Duodenal mucosa (tissue), 2 donors: Measurements from ENCODE around the gene BTBD16.

ENCODE experiments used
- H3K27ac ChIP-seq: one replicate; pipeline ENCODE4 v1.7.0; 2013; ENCODE audit warnings: low read depth, low read length
- H3K27me3 ChIP-seq, 2 donors: one replicate each; pipeline ENCODE4 v1.7.0; 2013; ENCODE audit warnings: low read length in 2 of 2, control low read depth in 1 of 2; ENCODE audit not compliant: insufficient read depth in 2 of 2, control insufficient read depth in 1 of 2
- H3K36me3 ChIP-seq, 2 donors: one replicate each; pipeline ENCODE4 v1.7.0; 2013; ENCODE audit warnings: low read length in 2 of 2, control low read depth in 1 of 2; ENCODE audit not compliant: insufficient read depth in 2 of 2, control insufficient read depth in 1 of 2
- H3K4me1 ChIP-seq, 2 donors: one replicate each; pipeline ENCODE4 v1.7.0; 2013; ENCODE audit warnings: low read length in 2 of 2, control low read depth in 1 of 2; ENCODE audit not compliant: insufficient read depth in 2 of 2, control insufficient read depth in 1 of 2
- H3K4me3 ChIP-seq, 2 donors: one replicate each; pipeline ENCODE4 v1.7.0; 2013; ENCODE audit warnings: low read length in 2 of 2, low read depth in 1 of 2
- H3K9ac ChIP-seq, 2 donors: one replicate each; pipeline ENCODE4 v1.7.0; 2013; ENCODE audit warnings: low read length in 2 of 2, low read depth in 1 of 2
- H3K9me3 ChIP-seq, 2 donors: one replicate each; pipeline ENCODE4 v1.7.0; 2013; ENCODE audit warnings: low read length in 2 of 2, control low read depth in 1 of 2; ENCODE audit not compliant: control insufficient read depth in 1 of 2

Gene BTBD16

DNA sequence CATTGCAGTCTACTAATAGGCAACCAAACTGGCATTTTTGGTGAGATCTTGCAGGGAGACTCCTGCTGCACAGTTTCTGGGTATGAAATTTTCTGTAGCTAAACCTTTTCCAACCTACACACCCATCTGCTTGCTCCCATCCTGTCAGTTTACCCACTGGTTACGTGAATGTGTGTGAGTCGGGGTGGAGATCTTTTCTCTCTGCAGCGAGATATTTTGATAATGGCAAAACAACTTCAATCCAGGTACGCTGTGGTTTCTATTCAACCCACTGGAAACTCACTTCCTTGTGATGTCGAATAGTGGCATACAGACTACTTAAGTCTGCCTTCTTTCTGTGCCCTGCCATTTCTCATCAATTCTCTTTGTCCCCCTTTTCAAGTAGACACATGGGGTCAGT lies 107.9 kb downstream of the BTBD16 start:
- no peak overlapping the region for H3K27ac ChIP-seq

DNA sequence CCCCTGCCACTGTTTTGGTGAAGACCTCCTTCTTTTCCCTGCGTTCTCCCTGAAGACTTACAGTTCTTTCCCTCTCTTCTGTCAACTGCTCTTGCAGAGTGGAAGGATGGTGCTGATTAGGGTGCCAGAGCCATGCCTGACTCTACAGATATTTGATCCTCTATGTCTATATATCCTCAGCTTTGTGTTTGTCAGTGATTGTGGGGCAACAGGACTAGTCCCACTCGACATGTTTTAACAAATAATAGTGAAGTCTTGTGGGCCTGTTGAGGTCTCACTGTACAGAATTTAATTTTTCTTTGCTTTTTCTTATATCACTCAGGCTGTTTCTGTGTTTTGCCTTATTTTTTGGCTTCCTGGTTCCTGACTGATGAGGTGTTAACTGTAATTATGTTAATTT lies 108.4 kb downstream of the BTBD16 start:
- H3K9ac ChIP-seq: no peak overlapping the region
- peaks cover 4 to 7% of the 10 kb centered on the region in 2 donors for H3K4me1 ChIP-seq
- peaks cover 0 to 3% of the 10 kb centered on the region in 2 donors for H3K36me3 ChIP-seq
- no peaks in the 10 kb centered on the region for H3K27me3 ChIP-seq
- no peak overlapping the region for H3K4me3 ChIP-seq
- H3K9me3 ChIP-seq: no peaks in the 10 kb centered on the region
- H3K27ac ChIP-seq: no peak overlapping the region

More for the DNA sequence above, 107.9 kb downstream of the BTBD16 start:
- Histone ChIP-seq H3K36me3 (peaks cover 0 to 3% of the 10 kb centered on the region in 2 donors), H3K4me3 (no peak overlapping the region), H3K27me3 (no peaks in the 10 kb centered on the region), H3K9me3 (no peaks in the 10 kb centered on the region), H3K4me1 (peaks cover 4 to 8% of the 10 kb centered on the region in 2 donors), H3K9ac (no peak overlapping the region)

DNA sequence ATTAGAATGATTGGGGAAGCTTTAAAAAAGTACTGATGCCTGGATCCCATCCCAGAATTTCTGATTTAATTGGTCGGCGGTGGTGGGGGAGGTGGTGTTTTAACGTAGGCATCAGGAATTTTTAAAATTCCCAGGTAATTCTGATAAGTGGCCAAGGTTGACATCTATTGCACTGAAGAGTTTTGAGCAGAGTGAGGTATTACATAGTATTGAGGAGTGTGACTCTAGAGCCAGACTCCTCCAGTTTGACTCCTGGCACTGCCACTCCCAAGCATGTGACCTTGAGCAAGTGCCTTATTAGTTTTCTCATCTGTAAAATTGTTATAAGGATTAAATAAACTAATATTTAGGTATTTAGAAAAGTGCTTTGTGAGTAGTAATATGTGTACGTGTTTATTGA lies 109.6 kb downstream of the BTBD16 start:
- Histone ChIP-seq H3K27ac (no peak overlapping the region), H3K9ac (no peak overlapping the region), H3K4me3 (no peak overlapping the region), H3K9me3 (no peaks in the 10 kb centered on the region), H3K36me3 (peaks cover 0 to 3% of the 10 kb centered on the region in 2 donors), H3K27me3 (no peaks in the 10 kb centered on the region), H3K4me1 (peaks cover 4 to 7% of the 10 kb centered on the region in 2 donors)

DNA sequence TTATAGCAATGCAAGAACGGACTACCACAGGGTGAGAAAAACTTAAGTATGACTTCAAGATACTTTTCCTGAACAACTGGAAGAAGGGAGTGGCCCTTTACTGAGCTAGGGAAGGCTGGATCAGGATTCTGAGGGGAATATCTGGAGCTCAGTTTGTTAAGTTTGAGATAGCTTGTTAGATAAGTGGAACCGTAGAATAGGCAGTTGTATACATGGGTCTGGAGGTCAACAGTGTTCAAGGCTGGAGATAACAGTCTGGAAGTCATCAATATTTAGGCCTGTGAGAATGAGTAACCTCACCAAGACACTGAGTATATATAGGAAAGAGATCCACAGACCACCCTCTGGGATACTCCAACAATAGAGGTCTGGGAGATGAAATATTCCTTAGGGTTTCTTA lies 110.6 kb downstream of the BTBD16 start:
- Histone ChIP-seq H3K27me3 (no peaks in the 10 kb centered on the region), H3K9ac (no peak overlapping the region), H3K27ac (no peak overlapping the region), H3K9me3 (no peaks in the 10 kb centered on the region), H3K36me3 (peaks cover 0 to 3% of the 10 kb centered on the region in 2 donors), H3K4me3 (no peak overlapping the region), H3K4me1 (peaks cover 3 to 6% of the 10 kb centered on the region in 2 donors)

DNA sequence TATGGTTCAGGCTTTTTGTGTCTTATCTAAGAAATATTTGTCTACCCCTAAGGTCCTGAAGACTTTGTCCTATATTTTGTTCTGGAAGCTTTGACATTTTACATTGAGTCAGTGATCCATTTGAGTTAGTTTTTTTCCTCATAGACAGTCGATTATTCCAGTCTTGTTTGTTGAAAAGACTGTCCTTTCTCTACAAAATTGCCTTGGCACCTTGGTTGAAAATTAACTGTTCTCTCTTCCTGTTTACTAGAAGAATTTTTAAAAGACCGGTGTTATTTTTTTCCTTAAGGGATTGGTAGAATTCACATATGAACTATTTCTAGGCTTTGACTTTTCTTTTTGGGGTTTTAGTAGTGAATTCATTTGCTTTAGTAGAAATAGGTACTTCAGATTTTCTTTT lies 115.4 kb downstream of the BTBD16 start:
- Histone ChIP-seq H3K9me3 (no peaks in the 10 kb centered on the region), H3K27me3 (no peaks in the 10 kb centered on the region), H3K36me3 (no peaks in the 10 kb centered on the region), H3K4me1 (peaks cover 5 to 6% of the 10 kb centered on the region in 2 donors), H3K4me3 (no peak overlapping the region), H3K27ac (no peak overlapping the region), H3K9ac (no peak overlapping the region)

DNA sequence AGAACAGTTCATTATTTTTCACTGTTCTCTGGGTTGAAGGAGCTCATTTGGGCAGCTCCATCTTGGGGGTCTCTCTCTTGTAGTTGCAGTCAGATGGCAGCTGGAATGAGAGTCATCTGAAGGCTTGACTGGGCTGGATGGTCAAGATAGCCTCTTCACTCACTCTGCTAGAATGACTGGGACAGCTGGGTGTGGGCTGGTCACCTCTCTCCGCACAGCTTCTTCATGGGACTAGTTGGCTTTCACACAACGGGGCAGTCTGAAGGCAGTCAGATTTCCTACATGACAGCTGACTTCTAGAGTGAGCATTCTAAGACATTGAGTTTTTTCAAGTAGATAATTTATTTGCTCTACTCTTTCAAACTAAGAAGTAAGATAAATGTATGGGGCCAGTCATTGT lies 116.5 kb downstream of the BTBD16 start:
- no peaks in the 10 kb centered on the region for H3K27me3 ChIP-seq
- peaks cover 3 to 5% of the 10 kb centered on the region in 2 donors for H3K4me1 ChIP-seq
- no peaks in the 10 kb centered on the region for H3K9me3 ChIP-seq
- no peak overlapping the region for H3K27ac ChIP-seq
- no peak overlapping the region for H3K4me3 ChIP-seq
- H3K36me3 ChIP-seq: no peaks in the 10 kb centered on the region
- no peak overlapping the region for H3K9ac ChIP-seq
